Activated CD8-positive, alpha-beta memory T cell treated with anti-CD3 and anti-CD28 coated beads for 48 hours (primary cell): ENCODE data around the gene DPH6.
"Not testable (repeated sequence)": the region's sequence is repeated elsewhere in the genome, so short reads cannot be mapped to it uniquely, and the experiment has no call there.

ENCODE experiments used
- DNase-seq, 3 experiments: peaks; one replicate each; pipeline ENCODE4 v3.0.0-alpha.2; 2020; ENCODE audit warnings: low read depth in 2 of 3, low spot score in 2 of 3

Gene DPH6

GRCh38 chr15:35441279-35441678 lies 104.7 kb downstream of the DPH6 start:
- not testable (repeated sequence) for DNase-seq

GRCh38 chr15:35440265-35440664 lies 105.7 kb downstream of the DPH6 start:
- DNase-seq = no peak

- no peak for DNase-seq
These were observed 106.7 kb downstream of the DPH6 start for GRCh38 chr15:35439291-35439690.

GRCh38 chr15:35437157-35437556 lies 108.8 kb downstream of the DPH6 start:
- DNase-seq = no peak

GRCh38 chr15:35436422-35436821 lies 109.5 kb downstream of the DPH6 start:
- no peak for DNase-seq

GRCh38 chr15:35431281-35431680 lies 114.7 kb downstream of the DPH6 start:
- no peak for DNase-seq

GRCh38 chr15:35430301-35430700 lies 115.7 kb downstream of the DPH6 start:
- DNase-seq = no peak

- no peak for DNase-seq
These were observed 118.5 kb downstream of the DPH6 start for GRCh38 chr15:35427496-35427895.

- no peak for DNase-seq
These were observed 118.9 kb downstream of the DPH6 start for GRCh38 chr15:35427091-35427490.

GRCh38 chr15:35410775-35411174 lies 135.2 kb downstream of the DPH6 start:
- DNase-seq = no peak

GRCh38 chr15:35399901-35400300 lies 146.1 kb downstream of the DPH6 start:
- DNase-seq = no peak

GRCh38 chr15:35397027-35397426 lies 148.9 kb downstream of the DPH6 start:
- DNase-seq = no peak

- DNase-seq = no peak
These were observed 151.5 kb downstream of the DPH6 start for GRCh38 chr15:35394416-35394815.

- DNase-seq = no peak
These were observed 152.6 kb downstream of the DPH6 start for GRCh38 chr15:35393398-35393797.

- not testable (repeated sequence) for DNase-seq
These were observed 154.5 kb downstream of the DPH6 start for GRCh38 chr15:35391408-35391984.

GRCh38 chr15:35383506-35383905 lies 162.5 kb downstream of the DPH6 start:
- no peak for DNase-seq

- no peak for DNase-seq
These were observed 164.6 kb downstream of the DPH6 start for GRCh38 chr15:35381328-35381727.

GRCh38 chr15:35379972-35380371 lies 166.0 kb downstream of the DPH6 start:
- DNase-seq = no peak

- not testable (repeated sequence) for DNase-seq
These were observed 167.5 kb downstream of the DPH6 start for GRCh38 chr15:35378454-35378853.

GRCh38 chr15:35376707-35377106 lies 169.3 kb downstream of the DPH6 start:
- no peak for DNase-seq

GRCh38 chr15:35374661-35375060 lies 171.3 kb downstream of the DPH6 start:
- DNase-seq = no peak

GRCh38 chr15:35362195-35362829 lies 183.7 kb downstream of the DPH6 start:
- no peak for DNase-seq

GRCh38 chr15:35358824-35359223 lies 187.1 kb downstream of the DPH6 start:
- no peak for DNase-seq
